Measurements from ENCODE around the gene BAHCC1. TPM values are rescaled to one million over a fixed set of nuclear protein-coding genes. Genes with fewer than 3 reads are reported as not detected.

BAHCC1 gene
- polyA plus RNA-seq, 1 experiment: 3.1 TPM

GRCh38 chr17:81412490-81413093 lies 17.3 kb downstream of the BAHCC1 start:
- ChIA-PET CTCF (no interaction called here), POLR2A (no interaction called here)
- Histone ChIP-seq H3K4me3 (ENCODE audit: low read depth, low read length) (no peak overlapping the region), H3K36me3 (ENCODE audit: control insufficient read depth, insufficient read depth, low read length) (no peaks in the 10 kb centered on the region), H3K27me3 (ENCODE audit: control insufficient read depth, insufficient read depth, low read length) (no peaks in the 10 kb centered on the region)
- no peak for TF ChIP-seq CTCF (IDR thresholded peaks at IDR 0.05; ENCODE audit: insufficient read depth, low read depth, low read length)
- DNase-seq (ENCODE audit: low read depth): no peak

GRCh38 chr17:81413497-81414135 lies 18.4 kb downstream of the BAHCC1 start:
- ChIA-PET POLR2A (no interaction called here), CTCF (no interaction called here)
- Histone ChIP-seq H3K36me3 (ENCODE audit: control insufficient read depth, insufficient read depth, low read length) (no peaks in the 10 kb centered on the region), H3K27me3 (ENCODE audit: control insufficient read depth, insufficient read depth, low read length) (no peaks in the 10 kb centered on the region), H3K4me3 (ENCODE audit: low read depth, low read length) (no peak overlapping the region)
- DNase-seq (ENCODE audit: low read depth): no peak
- no peak for TF ChIP-seq CTCF (IDR thresholded peaks at IDR 0.05; ENCODE audit: insufficient read depth, low read depth, low read length)

- H3K4me3 ChIP-seq (ENCODE audit: low read depth, low read length): no peak overlapping the region
- no peak for TF ChIP-seq CTCF (IDR thresholded peaks at IDR 0.05; ENCODE audit: insufficient read depth, low read depth, low read length)
- POLR2A ChIA-PET: no interaction called here
- no peaks in the 10 kb centered on the region for H3K36me3 ChIP-seq (ENCODE audit: control insufficient read depth, insufficient read depth, low read length)
- H3K27me3 ChIP-seq (ENCODE audit: control insufficient read depth, insufficient read depth, low read length): no peaks in the 10 kb centered on the region
- no peak for DNase-seq (ENCODE audit: low read depth)
- CTCF ChIA-PET: interaction anchor here (0.9 kb wide), 1 partner anchor 13 kb away, joined by 4 read pairs; no protein-coding TSS in a partner anchor
Measured at GRCh38 chr17:81414756-81415516, 19.7 kb downstream of the BAHCC1 start.

- CTCF ChIA-PET: no interaction called here
- H3K4me3 ChIP-seq (ENCODE audit: low read depth, low read length): no peak overlapping the region
- TF ChIP-seq CTCF (IDR thresholded peaks at IDR 0.05; ENCODE audit: insufficient read depth, low read depth, low read length): no peak
- POLR2A ChIA-PET: no interaction called here
- DNase-seq (ENCODE audit: low read depth): no peak
- no peaks in the 10 kb centered on the region for H3K27me3 ChIP-seq (ENCODE audit: control insufficient read depth, insufficient read depth, low read length)
- no peaks in the 10 kb centered on the region for H3K36me3 ChIP-seq (ENCODE audit: control insufficient read depth, insufficient read depth, low read length)
Measured at GRCh38 chr17:81415681-81416080, 20.4 kb downstream of the BAHCC1 start.

GRCh38 chr17:81416612-81417011 lies 21.4 kb downstream of the BAHCC1 start:
- ChIA-PET POLR2A (no interaction called here), CTCF (interaction anchor here (0.8 kb wide), 1 partner anchor 56 kb away, joined by 3 read pairs; no protein-coding TSS in a partner anchor)

More at GRCh38 chr17:81416612-81417011, 21.4 kb downstream of the BAHCC1 start:
- Histone ChIP-seq H3K4me3 (ENCODE audit: low read depth, low read length) (no peak overlapping the region), H3K36me3 (ENCODE audit: control insufficient read depth, insufficient read depth, low read length) (no peaks in the 10 kb centered on the region), H3K27me3 (ENCODE audit: control insufficient read depth, insufficient read depth, low read length) (no peaks in the 10 kb centered on the region)
- TF ChIP-seq CTCF (IDR thresholded peaks at IDR 0.05; ENCODE audit: insufficient read depth, low read depth, low read length): no peak
- DNase-seq (ENCODE audit: low read depth): no peak

Measured in BJ (cell line).